Keratinocyte (primary cell): ENCODE results near the gene BPIFA3. TPM values are rescaled to one million over a fixed set of nuclear protein-coding genes. Genes with fewer than 3 reads are reported as not detected.

ENCODE experiments used
- DNase-seq: peaks from one replicate; pipeline ENCODE4 v3.0.0-alpha.2; 2011; ENCODE audit warnings: low read depth, missing footprints, low spot score
- FAIRE-seq: peaks from 2 replicates; lab custom pipeline; 2011; peaks lifted over from hg19 to GRCh38; lab: Jason Lieb, UNC
- H2AFZ ChIP-seq: 2 replicates; pipeline ENCODE4 v1.6.0; 2012; ENCODE audit warnings: low read length, control low read depth, inconsistent platforms; ENCODE audit not compliant: control insufficient read depth
- H3K27ac ChIP-seq: 2 replicates; pipeline ENCODE4 v1.5.1; 2011; ENCODE audit warnings: low read length; ENCODE audit not compliant: control insufficient read depth, insufficient read depth
- H3K27me3 ChIP-seq: 3 replicates; pipeline ENCODE4 v1.6.0; 2011; ENCODE audit warnings: low read length; ENCODE audit not compliant: control insufficient read depth, insufficient read depth; ENCODE audit errors: extremely low read depth
- H3K36me3 ChIP-seq, 2 experiments: 2 replicates in 1 of 2; 3 replicates in 1 of 2; pipeline ENCODE4 v1.5.1; 2011; ENCODE audit warnings: low read length in 2 of 2, mild to moderate bottlenecking in 1 of 2; ENCODE audit not compliant: control insufficient read depth in 2 of 2, insufficient read depth in 2 of 2; ENCODE audit errors: extremely low read depth in 1 of 2
- H3K4me1 ChIP-seq: 3 replicates; pipeline ENCODE4 v1.5.1; 2011; ENCODE audit warnings: low read length; ENCODE audit not compliant: control insufficient read depth, insufficient read depth; ENCODE audit errors: extremely low read depth
- H3K4me2 ChIP-seq: 3 replicates; pipeline ENCODE4 v1.6.0; 2011; ENCODE audit warnings: low read depth, low read length; ENCODE audit not compliant: control insufficient read depth, insufficient read depth; ENCODE audit errors: extremely low read depth
- H3K4me3 ChIP-seq, 3 experiments: fragments of 200-600 bp in 1 of 3; sonication (generic) in 1 of 3; 2 replicates in 2 of 3; 3 replicates in 1 of 3; pipeline ENCODE4 v1.5.1; 2011 to 2016; ENCODE audit warnings: low read length in 3 of 3, mild to moderate bottlenecking in 3 of 3, control low read depth in 2 of 3, inconsistent platforms in 1 of 3, low read depth in 1 of 3, mixed read lengths in 1 of 3, mixed run types in 1 of 3, moderate library complexity in 1 of 3; ENCODE audit not compliant: control insufficient read depth in 2 of 3, insufficient read depth in 2 of 3; ENCODE audit errors: extremely low read depth in 1 of 3
- H3K79me2 ChIP-seq: 2 replicates; pipeline ENCODE4 v1.6.0; 2012; ENCODE audit warnings: low read length; ENCODE audit not compliant: control insufficient read depth, insufficient read depth
- H3K9ac ChIP-seq: 3 replicates; pipeline ENCODE4 v1.6.0; 2011; ENCODE audit warnings: low read length; ENCODE audit not compliant: control insufficient read depth, insufficient read depth; ENCODE audit errors: extremely low read depth
- H3K9me1 ChIP-seq: 3 replicates; pipeline ENCODE4 v1.6.0; 2011; ENCODE audit warnings: low read length; ENCODE audit not compliant: control insufficient read depth, insufficient read depth; ENCODE audit errors: extremely low read depth
- H3K9me3 ChIP-seq: 2 replicates; pipeline ENCODE4 v1.5.1; 2012; ENCODE audit warnings: low read depth, low read length; ENCODE audit not compliant: control insufficient read depth
- H4K20me1 ChIP-seq: 3 replicates; pipeline ENCODE4 v1.6.0; 2011; ENCODE audit warnings: low read length; ENCODE audit not compliant: control insufficient read depth, insufficient read depth; ENCODE audit errors: extremely low read depth
- CTCF ChIP-seq, 3 experiments: IDR thresholded peaks in 1 of 3; conservative IDR thresholded peaks in 1 of 3; optimal IDR thresholded peaks in 1 of 3; 2 replicates in 2 of 3; 3 replicates in 1 of 3; pipeline versions ENCODE3 to v1.5.1; 2011; ENCODE audit warnings: low read length in 3 of 3, mild to moderate bottlenecking in 3 of 3, moderate library complexity in 2 of 3, control low read depth in 1 of 3, inconsistent platforms in 1 of 3; ENCODE audit not compliant: insufficient read depth in 2 of 3; ENCODE audit errors: extremely low read depth in 1 of 3
- EZH2 ChIP-seq: IDR thresholded peaks from one replicate; pipeline ENCODE4 v1.6.1; 2012; ENCODE audit warnings: inconsistent platforms, mild to moderate bottlenecking, low read length, moderate library complexity
- dilution Hi-C: fragments of 300-500 bp; cut with MboI; formaldehyde crosslinking; loops from one replicate; pipeline ENCODE4 v1.7.0; 2020; ENCODE audit warnings: low sequenced_read_pairs; ENCODE audit not compliant: extremely low pct_ligation_motif_present
- polyA plus RNA-seq, 5 experiments: library from polyadenylated mRNA; depleted of rRNA in 3 of 5; stranded (reverse) in 3 of 5; stranded (forward) in 1 of 5; unstranded in 1 of 5; fragments of >200 nt; gene quantifications; 1 replicate in 1 of 5; 2 replicates in 3 of 5; 3 replicates in 1 of 5; pipeline versions ENCODE4 v1.2.1 to v1.2.3, GENCODE V29; 2011 to 2012; ENCODE audit warnings: missing spikeins in 2 of 5, low read depth in 1 of 5, low replicate concordance in 1 of 5

Gene BPIFA3
- polyA plus RNA-seq, 1 donor (not counting 4 experiments of a cell fraction or from before 2014, with no cell fraction given): not detected

DNA sequence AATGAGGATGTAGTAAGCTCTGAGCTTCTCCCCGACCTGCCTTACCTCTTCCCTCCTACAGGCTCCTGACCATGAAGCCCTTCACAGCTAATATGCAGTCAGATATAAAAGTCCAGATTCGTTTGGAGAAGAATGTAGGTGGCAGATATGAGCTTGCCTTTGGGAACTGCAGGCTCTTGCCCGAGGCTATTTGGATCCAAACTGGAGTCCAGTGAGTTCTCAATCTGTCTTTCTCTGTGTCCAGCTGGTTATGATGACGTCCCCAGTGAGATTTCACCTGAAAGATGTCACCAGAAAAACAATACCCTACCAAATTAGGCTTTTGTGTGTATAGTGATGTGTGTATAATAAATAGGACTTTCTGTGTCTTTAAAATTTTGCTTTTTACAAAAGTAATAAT is 14.7 kb upstream of the BPIFA3 start:
- no peak for DNase-seq
- FAIRE-seq: no peak
- H3K4me2 ChIP-seq: no peak overlapping the region
- dilution Hi-C loops: no loop called here
- H2AFZ ChIP-seq: no peak overlapping the region
- no peaks in the 10 kb centered on the region for H3K9me1 ChIP-seq
- H3K9ac ChIP-seq: no peak overlapping the region
- H4K20me1 ChIP-seq: no peaks in the 10 kb centered on the region
- no peak for TF ChIP-seq EZH2
- no peak overlapping the region for H3K27ac ChIP-seq
- H3K9me3 ChIP-seq: no peaks in the 10 kb centered on the region
- H3K27me3 ChIP-seq: no peaks in the 10 kb centered on the region
- no peaks in the 10 kb centered on the region for H3K36me3 ChIP-seq
- H3K4me3 ChIP-seq: no peak overlapping the region
- H3K4me1 ChIP-seq: no peaks in the 10 kb centered on the region
- no peaks in the 10 kb centered on the region for H3K79me2 ChIP-seq

DNA sequence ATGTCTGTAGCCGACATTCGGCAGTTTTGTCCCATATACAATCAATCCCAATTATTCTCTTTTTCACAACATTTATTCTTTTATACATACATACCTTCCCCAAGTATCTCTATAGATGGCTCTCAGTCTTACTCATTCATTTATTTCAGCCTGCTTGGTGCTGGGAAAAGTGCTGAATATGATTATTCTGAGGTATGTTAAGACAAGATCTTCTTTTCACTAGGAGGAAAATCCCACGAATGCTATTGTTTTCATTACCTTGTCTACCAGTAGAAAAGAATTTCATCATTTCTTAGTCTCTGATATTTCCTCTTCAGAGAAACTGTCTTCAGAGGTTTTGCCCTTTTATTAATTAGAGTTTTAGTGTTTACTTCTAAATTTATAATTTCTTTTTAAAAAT is 13.7 kb upstream of the BPIFA3 start:
- Histone ChIP-seq H3K27ac (no peak overlapping the region), H2AFZ (no peak overlapping the region), H3K27me3 (no peaks in the 10 kb centered on the region), H3K9ac (no peak overlapping the region), H4K20me1 (no peaks in the 10 kb centered on the region), H3K4me1 (no peaks in the 10 kb centered on the region), H3K9me1 (no peaks in the 10 kb centered on the region), H3K36me3 (no peaks in the 10 kb centered on the region), H3K4me3 (no peak overlapping the region), H3K9me3 (no peaks in the 10 kb centered on the region), H3K79me2 (no peaks in the 10 kb centered on the region), H3K4me2 (no peak overlapping the region)
- dilution Hi-C loops: no loop called here
- FAIRE-seq: no peak
- TF ChIP-seq EZH2 (no peak), CTCF (optimal IDR thresholded peaks at IDR 0.05 in 1 of 3, IDR thresholded peaks at IDR 0.05 in 1 of 3, conservative IDR thresholded peaks at IDR 0.05 in 1 of 3; ENCODE audit: extremely low read depth in 1 of 3, insufficient read depth in 2 of 3, low read length in 3 of 3) (no peak)
- DNase-seq: no peak

DNA sequence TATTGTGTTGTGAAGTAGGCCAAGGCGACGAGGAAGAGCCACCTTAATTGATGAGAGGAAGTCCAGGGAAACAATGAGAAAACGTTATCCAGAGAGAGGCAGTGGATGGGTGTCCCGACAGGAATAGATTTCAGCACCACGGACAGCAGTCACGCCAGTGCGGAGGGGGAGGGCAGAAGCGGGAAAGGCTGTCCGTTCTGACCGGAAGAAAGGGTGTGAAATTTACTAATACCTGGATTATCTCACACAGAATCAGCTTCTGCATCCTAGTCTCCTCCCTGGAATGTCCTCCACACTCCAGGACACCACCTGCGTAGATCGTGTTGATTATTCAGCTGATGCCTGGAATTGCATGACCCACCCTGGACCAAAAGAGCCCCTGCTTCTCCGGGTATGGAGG is 7.4 kb upstream of the BPIFA3 start:
- dilution Hi-C loops: no loop called here
- Histone ChIP-seq H3K9ac (no peak overlapping the region), H3K27me3 (no peaks in the 10 kb centered on the region), H3K9me3 (no peaks in the 10 kb centered on the region), H4K20me1 (peaks cover 3% of the 10 kb centered on the region), H3K36me3 (no peaks in the 10 kb centered on the region), H3K4me3 (no peak overlapping the region), H3K27ac (no peak overlapping the region), H3K9me1 (no peaks in the 10 kb centered on the region), H3K4me1 (no peaks in the 10 kb centered on the region), H3K4me2 (no peak overlapping the region), H3K79me2 (no peaks in the 10 kb centered on the region), H2AFZ (no peak overlapping the region)
- peak; percentile 49 for FAIRE-seq
- TF ChIP-seq EZH2 (no peak), CTCF (optimal IDR thresholded peaks at IDR 0.05 in 1 of 3, IDR thresholded peaks at IDR 0.05 in 1 of 3, conservative IDR thresholded peaks at IDR 0.05 in 1 of 3; ENCODE audit: extremely low read depth in 1 of 3, insufficient read depth in 2 of 3, low read length in 3 of 3) (no peak)
- no peak for DNase-seq
